DMS79 (cell line): ENCODE results near the gene SIRT3.
A peak's percentile ranks its signal among the peaks of the same experiment; 100 is the strongest.

ENCODE experiments used
- DNase-seq: peaks from one replicate; lab custom pipeline; 2025; lab: John Stamatoyannopoulos, UW

The SIRT3 gene

DNA sequence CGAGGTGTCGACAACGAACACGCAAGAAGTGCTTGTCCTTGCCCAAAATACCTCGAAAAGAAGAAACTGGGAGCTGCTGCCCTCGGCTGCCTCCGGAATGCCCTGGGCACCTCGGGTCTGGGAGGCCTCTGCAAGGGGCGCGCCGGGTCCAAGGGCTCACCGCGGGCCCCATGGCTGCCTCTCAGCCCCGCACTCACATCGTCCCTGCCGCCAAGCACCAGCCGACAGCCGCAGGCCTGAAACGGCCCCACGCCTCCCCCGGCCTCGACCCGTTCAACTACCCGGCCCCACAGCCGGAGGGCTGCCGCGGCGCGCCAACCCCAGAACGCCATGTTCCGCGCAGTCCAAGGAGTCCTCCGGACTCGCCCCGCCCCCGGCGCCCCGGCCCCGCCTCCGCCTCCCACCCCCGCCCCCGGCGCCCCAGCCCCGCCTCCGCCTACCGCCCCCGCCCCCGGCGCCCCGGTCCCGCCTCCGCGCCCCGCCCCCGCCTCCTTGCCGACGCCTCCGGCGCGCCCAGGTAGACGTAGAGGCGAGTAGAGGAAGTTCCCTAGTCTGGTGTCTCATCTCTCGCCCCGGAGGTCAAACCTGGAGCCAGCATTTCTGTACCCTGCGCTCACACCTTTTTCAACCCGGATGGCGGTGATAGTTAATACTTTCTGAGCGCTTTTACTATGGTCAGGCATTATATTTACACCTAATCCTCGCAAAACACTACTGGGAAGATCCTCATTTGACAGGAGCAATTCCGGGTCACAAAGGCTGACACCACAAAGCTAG is at the start of gene SIRT3:
SIRT3 (minus strand) TSS at position 346 of the 777 bp plus-strand sequence; CDS start at position 332, 14 bp downstream.
- peak; percentile 27 for DNase-seq

DNA sequence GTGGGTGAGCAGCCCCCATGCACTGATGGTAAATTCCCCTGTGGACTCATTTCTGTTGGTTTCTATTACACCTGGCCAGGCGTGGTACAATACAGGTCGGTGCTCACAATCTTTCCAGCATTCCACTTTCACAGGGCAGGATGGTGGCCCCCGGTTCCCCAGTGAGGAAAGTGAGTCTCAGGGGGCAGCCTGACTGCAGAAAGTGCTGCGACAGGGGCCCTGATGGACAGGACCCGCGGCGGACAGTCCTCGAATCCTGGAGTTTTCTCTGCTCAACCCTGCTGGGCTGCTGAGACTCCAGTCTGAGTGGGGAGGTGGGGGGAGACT is 49.7 kb upstream of the SIRT3 start:
- DNase-seq: no peak

DNA sequence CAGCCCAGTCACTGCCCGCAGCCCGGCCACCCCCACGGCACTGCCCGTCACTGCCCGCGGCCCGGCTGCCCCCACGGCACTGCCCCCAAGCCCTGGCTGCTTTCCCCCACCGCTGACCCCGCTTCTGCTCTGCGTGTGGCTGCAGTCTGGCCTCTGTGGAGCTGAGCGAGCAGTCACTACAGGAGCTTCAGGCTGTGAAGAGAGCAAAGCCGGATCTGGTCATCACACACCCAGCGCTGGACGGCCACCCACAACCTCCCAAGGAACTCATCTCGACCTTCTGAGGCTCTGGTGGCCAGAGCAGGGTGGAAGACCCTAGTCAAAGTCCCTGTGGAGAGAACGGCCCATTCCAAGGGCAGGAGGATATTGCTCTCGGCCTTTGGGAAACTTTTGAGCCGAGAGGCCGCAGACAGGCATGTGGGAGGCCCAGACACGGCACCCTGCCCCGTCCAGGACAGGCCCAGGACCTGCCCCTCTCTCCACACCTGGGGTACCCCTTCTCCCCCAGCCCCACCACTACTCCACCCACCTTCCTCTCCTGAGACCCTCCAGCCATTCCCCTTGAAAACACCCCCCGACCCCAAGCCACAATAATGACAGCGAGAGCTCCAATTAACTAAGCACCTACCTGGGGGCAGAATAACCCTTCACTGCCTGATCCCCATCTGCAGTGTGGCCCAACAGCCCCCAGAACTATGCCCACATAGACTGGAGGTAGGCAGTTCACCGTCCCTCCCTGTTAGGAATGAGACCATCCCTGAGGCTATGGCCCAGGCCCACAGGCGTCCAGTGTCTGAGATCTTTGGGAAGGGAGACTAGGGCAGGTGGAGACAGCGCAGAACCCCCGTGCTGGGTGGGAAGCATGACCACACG is 49.1 kb upstream of the SIRT3 start:
- DNase-seq: no peak

DNA sequence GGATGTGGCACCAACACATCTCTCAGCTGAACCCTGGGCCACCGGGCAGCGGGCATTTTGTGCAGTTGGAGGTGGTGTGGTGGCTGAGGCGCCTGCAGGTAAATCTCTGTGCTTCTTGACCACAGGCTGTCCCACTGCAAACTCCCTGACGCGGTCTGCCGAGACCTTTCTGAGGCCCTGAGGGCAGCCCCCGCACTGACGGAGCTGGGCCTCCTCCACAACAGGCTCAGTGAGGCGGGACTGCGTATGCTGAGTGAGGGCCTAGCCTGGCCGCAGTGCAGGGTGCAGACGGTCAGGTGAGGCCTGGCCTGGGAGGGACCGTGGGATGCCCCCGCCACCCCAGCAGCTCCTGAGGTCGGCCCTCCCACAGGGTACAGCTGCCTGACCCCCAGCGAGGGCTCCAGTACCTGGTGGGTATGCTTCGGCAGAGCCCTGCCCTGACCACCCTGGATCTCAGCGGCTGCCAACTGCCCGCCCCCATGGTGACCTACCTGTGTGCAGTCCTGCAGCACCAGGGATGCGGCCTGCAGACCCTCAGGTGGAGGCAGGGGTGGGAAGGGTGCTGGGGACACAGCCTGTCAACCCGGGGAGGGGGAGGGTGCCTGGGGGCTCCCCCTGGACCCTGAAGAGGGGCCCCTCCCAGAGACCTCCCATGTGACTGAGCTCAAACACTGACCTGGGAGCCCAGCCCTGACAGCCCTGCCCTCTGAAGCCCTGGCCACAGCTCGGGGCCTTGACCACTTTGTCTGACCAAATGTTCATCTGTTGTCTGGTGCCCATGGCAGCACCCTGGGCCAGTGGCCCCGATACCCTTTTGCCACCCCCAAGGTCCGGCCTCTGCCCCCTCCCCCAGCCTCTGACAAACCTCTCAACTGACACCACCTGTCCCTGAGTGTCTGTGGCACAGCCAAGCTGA is 48.2 kb upstream of the SIRT3 start:
- DNase-seq: no peak

DNA sequence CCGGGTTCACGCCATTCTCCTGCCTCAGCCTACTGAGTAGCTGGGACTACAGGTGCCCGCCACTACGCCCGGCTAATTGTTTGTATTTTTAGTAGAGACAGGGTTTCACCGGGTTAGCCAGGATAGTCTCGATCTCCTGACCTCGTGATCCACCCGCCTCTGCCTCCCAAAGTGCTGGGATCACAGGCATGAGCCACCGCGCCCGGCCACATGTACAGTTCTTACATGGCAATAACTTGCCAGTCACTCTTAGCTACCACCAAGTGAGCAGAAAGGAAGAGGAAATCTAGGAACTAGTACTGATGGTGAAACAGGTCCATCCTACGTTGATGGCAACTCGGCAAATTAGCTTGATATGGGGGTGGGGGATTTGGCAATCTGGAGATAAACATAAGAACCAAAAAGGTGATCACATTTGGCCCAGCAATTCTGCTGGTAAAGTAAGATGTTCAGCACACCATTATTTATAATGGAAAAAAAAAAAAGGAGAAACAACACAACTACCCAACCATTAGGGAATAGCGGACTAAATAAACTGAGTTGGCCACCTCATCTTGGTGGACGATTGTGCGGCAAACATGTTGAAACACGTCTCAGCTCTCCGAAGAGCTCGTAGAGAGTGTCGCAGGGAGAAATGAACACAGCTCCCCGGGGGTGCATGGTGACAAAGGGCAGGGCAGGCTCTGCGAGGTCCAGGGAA is 47.4 kb upstream of the SIRT3 start:
- no peak for DNase-seq

DNA sequence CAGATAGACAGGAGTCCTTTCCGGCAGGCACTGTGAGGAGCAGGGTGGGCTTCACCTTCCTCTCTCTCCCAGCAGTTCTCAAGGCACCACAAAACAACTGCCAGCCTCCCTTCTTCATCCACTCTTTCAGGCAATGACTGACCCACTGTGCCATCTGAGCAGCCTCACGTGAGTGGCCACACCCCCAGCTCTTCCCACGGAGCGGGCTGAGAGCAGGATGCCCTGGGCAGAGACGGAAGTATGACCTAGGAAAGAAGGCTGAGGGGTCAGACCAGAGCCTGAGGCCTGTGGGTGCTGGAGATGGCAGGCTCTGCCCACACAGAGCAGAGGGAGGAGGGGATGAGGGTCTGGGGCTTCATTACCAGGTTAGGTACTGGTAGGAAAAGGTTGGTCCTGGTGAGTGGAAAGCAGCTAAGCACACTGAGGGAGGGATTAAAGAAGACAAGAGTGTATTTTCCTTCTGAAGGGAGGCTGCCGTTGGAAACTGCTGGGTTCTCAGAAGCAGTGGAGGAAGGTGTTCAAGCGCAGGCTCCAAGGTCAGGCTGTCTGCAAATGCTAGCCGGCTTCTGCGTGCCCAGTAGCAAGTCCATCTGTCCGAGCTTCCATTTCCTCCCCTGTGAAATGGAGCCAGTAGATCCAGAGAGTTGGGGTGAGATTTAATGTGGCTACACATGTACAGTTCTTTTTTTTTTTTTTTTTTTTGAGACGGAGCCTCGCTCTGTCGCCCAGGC is 46.7 kb upstream of the SIRT3 start:
- DNase-seq: no peak

DNA sequence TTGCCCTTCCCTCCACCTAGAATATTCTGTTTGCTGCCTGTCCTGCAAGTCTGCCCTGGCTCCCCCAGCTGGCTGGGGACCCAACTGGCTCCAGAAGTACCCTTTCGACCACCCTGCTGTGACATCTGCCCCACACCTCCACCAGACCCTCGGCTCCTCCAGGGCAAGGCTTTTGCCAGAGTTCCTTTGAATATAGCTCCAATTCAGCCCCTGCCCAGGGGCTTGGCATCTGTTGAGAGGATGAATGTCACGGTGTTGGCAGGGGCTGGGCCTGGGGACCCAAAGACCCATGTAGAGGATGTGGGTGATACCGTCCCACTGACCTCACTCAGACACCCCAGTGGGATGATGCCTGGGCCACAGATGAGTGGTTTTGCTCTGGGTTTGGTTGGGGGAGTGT is 46.0 kb upstream of the SIRT3 start:
- DNase-seq: no peak

DNA sequence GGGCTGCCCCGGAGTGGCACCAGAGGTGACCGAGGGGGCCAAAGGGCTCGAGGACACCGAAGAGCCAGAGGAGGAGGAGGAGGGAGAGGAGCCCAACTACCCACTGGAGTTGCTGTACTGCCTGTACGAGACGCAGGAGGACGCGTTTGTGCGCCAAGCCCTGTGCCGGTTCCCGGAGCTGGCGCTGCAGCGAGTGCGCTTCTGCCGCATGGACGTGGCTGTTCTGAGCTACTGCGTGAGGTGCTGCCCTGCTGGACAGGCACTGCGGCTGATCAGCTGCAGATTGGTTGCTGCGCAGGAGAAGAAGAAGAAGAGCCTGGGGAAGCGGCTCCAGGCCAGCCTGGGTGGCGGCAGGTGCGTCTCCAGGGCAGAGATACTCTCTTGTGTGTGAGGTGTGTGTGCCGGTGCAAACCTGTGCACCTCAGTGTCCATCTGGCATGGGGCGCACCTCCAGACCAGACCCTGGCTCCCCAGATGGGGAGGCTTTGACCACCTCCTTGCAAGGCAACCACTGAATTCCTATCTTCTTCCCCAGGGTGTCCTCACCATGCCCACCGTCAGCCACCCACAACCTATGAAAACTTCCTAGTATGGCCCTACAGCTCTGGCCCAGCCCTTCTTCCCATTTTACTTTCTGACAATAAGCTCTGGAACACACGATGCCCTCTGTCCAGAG is 45.5 kb upstream of the SIRT3 start:
- DNase-seq: no peak

DNA sequence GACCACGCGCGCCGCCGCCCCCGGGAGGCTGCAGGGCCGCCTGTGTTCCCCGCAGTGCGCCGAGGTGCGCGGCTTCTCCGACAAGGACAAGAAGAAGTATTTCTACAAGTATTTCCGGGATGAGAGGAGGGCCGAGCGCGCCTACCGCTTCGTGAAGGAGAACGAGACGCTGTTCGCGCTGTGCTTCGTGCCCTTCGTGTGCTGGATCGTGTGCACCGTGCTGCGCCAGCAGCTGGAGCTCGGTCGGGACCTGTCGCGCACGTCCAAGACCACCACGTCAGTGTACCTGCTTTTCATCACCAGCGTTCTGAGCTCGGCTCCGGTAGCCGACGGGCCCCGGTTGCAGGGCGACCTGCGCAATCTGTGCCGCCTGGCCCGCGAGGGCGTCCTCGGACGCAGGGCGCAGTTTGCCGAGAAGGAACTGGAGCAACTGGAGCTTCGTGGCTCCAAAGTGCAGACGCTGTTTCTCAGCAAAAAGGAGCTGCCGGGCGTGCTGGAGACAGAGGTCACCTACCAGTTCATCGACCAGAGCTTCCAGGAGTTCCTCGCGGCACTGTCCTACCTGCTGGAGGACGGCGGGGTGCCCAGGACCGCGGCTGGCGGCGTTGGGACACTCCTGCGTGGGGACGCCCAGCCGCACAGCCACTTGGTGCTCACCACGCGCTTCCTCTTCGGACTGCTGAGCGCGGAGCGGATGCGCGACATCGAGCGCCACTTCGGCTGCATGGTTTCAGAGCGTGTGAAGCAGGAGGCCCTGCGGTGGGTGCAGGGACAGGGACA is 44.8 kb upstream of the SIRT3 start:
- no peak for DNase-seq

DNA sequence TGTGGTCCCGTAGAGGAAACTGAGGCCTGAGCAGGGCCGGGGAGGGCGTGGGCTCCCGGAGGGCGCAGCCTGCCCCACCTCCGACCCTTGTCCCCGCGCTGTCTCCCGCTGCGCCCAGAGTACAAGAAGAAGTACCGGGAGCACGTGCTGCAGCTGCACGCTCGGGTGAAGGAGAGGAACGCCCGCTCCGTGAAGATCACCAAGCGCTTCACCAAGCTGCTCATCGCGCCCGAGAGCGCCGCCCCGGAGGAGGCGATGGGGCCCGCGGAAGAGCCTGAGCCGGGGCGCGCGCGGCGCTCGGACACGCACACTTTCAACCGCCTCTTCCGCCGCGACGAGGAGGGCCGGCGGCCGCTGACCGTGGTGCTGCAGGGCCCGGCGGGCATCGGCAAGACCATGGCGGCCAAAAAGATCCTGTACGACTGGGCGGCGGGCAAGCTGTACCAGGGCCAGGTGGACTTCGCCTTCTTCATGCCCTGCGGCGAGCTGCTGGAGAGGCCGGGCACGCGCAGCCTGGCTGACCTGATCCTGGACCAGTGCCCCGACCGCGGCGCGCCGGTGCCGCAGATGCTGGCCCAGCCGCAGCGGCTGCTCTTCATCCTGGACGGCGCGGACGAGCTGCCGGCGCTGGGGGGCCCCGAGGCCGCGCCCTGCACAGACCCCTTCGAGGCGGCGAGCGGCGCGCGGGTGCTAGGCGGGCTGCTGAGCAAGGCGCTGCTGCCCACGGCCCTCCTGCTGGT is 44.0 kb upstream of the SIRT3 start:
- DNase-seq: no peak

DNA sequence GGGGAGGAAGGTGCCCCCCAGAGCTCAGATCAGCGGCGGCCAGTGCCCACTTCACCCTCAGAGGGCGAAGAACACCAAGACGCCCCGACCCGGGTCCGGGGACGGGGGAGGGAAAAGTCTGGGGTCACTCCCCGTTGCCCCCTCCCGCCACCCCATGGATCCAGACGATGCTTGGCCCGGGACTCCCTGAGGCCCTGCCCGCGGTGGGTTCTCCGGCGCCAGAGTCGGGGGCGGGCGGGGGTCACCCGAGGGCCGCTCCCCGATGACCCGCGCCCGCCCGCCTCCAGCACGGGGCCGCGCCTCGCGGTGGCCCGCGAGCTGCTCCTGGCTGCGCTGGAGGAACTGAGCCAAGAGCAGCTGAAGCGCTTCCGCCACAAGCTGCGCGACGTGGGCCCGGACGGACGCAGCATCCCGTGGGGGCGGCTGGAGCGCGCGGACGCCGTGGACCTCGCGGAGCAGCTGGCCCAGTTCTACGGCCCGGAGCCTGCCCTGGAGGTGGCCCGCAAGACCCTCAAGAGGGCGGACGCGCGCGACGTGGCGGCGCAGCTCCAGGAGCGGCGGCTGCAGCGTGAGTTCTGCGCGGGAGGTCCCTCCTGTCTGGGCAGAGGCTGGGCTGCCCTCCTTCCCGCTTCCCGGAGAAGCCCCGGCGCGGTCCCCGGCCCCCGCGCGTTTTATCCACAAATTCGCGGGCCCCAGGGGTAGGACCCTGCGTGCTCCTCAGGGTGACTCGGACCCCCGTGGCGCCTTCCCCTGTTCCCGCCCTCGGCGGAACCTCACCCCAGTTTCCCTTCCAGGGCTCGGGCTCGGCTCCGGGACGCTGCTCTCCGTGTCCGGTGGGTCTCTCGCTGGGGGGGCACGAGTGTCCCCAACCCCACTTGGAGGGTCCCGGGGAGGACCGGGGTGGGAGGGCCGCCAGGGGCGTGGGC is 43.2 kb upstream of the SIRT3 start:
- no peak for DNase-seq

DNA sequence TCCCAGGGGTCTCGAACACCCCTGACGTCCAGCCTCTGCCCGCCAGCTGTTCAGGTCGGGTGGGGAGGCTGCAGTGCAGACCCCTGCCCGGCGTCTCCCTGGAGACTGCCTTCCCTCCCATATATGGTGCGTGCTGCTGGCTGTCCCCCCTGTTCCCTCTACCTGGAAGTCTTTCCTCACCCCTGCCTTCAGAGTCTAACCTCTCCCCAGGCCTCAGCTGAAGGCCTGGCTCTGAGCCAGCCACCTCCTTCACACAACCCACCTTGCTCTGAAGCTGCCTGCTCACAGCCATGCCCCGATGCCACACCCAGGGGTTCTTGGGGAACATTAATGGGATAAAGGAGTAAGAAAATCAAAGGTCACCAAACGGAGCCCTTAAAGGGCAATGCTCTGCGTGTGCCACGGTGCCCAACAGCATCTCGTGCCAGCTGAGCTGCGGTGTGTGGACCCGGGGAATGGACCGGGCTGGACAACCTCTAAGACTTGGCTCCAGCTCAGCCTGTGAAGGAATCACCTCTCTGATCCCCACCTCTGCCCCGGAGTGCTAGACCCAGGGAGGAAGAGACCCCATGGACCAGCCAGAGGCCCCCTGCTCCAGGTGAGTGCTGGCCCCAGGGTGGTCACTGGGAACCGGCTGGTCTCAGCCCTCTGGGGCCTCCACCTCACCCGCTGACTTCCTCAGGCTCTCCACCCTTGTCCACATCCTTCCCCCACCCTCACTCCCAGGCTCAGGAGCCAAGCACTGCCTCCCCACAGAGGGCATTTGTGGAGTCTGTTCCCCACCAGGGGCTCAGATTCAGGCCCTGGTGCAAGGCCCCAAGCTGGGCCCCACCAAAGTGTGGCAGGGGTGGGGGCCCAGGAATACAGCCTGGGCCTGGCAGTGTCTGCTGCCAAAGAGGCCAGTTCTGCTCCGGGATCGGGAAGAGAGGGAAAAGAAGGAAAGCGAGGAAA is 42.1 kb upstream of the SIRT3 start, which contains the start of gene NLRP6:
NLRP6 (plus strand) TSS at position 407 of the 951 bp plus-strand sequence; CDS start at position 570, 163 bp downstream.
- no peak for DNase-seq

DNA sequence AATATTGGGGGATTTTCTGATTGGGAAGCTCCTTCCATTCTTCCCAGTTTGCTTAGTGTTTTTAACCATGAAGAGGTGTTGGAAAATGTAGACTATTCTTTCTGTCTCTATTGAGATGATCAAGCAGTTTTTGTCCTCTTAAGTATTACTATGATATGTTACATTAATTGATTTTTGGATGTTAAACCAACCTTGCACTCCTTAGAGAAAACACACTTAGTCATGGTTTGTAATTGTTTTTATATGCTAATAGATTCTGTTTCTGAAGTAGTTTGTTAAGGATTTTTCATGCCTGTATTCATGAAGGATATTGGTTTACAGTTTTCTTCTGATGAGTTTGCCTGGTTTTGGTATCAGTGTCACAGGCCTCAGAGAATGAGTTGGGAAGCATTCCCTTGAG is 40.1 kb upstream of the SIRT3 start:
- no peak for DNase-seq

DNA sequence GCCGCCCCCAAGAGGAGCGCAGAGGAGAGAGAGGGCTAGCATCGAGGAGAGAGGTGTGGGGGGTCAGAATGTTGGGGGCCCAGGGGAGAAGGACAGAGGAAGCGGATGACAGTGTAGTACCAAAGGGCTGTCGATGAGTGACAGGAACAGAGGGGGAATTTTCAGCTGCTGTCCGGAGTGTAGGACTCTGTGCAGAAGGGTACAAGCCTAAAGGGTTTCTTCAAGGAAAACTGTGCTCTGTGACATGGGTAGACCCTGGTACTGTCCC is 36.7 kb upstream of the SIRT3 start:
- DNase-seq: no peak

DNA sequence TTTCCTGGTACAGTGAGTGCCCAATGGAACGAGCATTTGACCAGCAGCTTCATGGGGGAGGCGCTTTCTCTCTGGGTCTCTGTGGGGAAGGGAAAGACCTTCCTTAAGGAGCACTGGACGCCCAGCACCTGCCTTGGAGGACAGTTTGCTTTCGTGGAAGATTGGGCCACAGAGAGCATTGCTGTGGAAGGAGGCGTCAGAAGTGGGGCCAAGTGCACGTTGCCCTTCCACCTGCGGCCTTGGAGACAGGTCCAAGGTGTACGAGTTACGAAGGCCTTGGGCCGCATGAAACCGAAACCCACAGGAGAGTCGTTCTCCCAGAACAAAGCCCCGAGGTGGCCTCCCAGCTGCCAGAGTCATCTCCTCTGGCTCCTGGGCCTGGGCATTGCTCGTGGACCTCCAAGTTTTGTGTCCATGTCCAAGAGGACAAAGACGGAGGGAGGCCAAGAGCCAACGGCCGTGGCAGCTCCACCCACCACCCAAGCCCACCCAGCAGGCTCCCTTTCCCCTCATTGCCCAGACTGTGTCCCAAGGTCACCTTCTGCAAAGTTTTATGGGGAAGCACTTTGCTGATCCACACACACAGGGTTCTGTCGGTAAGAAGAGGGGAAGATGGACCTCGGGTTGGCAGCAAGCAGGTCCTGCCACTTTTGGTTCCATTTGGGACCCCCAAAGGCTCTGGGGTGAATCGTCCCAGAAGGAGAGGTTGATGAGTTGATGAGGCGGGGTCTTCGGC is 36.2 kb upstream of the SIRT3 start:
- DNase-seq: no peak

DNA sequence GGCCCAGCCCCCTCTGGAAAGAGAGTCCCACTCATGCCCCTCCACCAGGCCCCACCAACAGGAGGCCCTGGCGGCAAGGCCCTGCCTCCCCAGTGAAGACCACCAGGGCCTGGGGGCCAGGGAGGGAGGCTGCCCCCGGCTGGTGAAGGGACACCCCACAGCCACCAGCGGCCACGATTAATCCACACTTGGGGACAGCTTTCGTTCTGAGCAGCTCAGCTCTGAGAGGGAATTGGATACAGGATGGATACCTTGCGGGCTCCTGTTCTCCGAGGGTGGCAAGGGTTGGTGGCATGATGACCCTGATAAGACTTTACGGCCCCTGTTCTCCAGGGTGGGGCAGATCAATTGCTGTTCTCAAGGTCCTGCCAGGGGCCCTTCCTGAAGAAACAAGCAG is 35.2 kb upstream of the SIRT3 start:
- DNase-seq: no peak
